Upper lobe of left lung (tissue), 6 donors: ENCODE results near the gene GUCY1A1. TPM values are rescaled to one million over a fixed set of nuclear protein-coding genes. Genes with fewer than 3 reads are reported as not detected.

Source experiments
- ATAC-seq, 2 donors: fragments of 200-7000 bp; cut with Tn5 transposase; one replicate each; pipeline ENCODE4 v1.9.1; 2022; ENCODE audit warnings: mild to moderate bottlenecking in 2 of 2, moderate library complexity in 2 of 2; ENCODE audit not compliant: low FRiP score in 2 of 2
- DNase-seq, 2 donors: peaks; one replicate each; pipeline ENCODE4 v3.0.0-alpha.2; 2019 to 2020
- H3K27ac ChIP-seq, 4 donors: fragments of 200-600 bp; sonication (generic); one replicate each; pipeline ENCODE4 v1.5.1; 2016 to 2019
- H3K27me3 ChIP-seq, 4 donors: fragments of 200-600 bp; sonication (generic); one replicate each; pipeline ENCODE4 v1.5.1; 2017 to 2019
- H3K36me3 ChIP-seq, 4 donors: fragments of 200-600 bp; sonication (generic); one replicate each; pipeline ENCODE4 v1.5.1; 2016 to 2019
- H3K4me1 ChIP-seq, 4 donors: fragments of 200-600 bp; sonication (generic); one replicate each; pipeline ENCODE4 v1.5.1; 2018 to 2019
- H3K4me3 ChIP-seq, 4 donors: fragments of 200-600 bp; sonication (generic); one replicate each; pipeline ENCODE4 v1.5.1; 2017 to 2019; ENCODE audit warnings: mild to moderate bottlenecking in 2 of 4, moderate library complexity in 1 of 4
- H3K9me3 ChIP-seq, 4 donors: fragments of 200-600 bp; sonication (generic); one replicate each; pipeline ENCODE4 v1.5.1; 2018 to 2019
- EP300 ChIP-seq, 4 donors: sonication (generic); formaldehyde crosslinking; IDR thresholded peaks; one replicate each; pipeline ENCODE4 v1.5.1; 2017; ENCODE audit warnings: antibody characterized with exemption in 4 of 4, control low read depth in 2 of 4
- POLR2A ChIP-seq, 4 donors: fragments of 450-650 bp; IDR thresholded peaks; one replicate each; pipeline ENCODE4 v1.5.1; 2016 to 2017; ENCODE audit warnings: antibody characterized with exemption in 4 of 4, mild to moderate bottlenecking in 2 of 4
- POLR2AphosphoS5 ChIP-seq, 2 donors: sonication (generic); formaldehyde crosslinking; IDR thresholded peaks; one replicate each; pipeline ENCODE4 v1.5.1; 2017; ENCODE audit warnings: antibody characterized with exemption in 2 of 2
- WGBS, 2 donors: methylation state at CpG; one replicate each; pipeline ENCODE4 v1.1.5; 2017 to 2018; 5-methylcytosine and 5-hydroxymethylcytosine counted together
- total RNA-seq, 6 donors: library from RNA; depleted of rRNA in 4 of 6; stranded (reverse); fragments of >200 nt in 4 of 6; gene quantifications; one replicate each; pipeline versions ENCODE4 v1.1.0 to v1.2.1, GENCODE V29; 2016 to 2021
- TF ChIP-seq, protein P1 (sequence below), 6 experiments: fragments of 450-650 bp in 4 of 6; fragments of 200-600 bp in 2 of 6; sonication (generic) in 2 of 6; IDR thresholded peaks; one replicate each; pipeline ENCODE4 v1.5.1; 2016 to 2019; ENCODE audit warnings: antibody characterized with exemption in 6 of 6
- donor health status: DM: no; HTN: no; CAD: no; lungs with moderate emphysema.
- donor health status: DM: no; HTN: yes; CAD: no; lungs with severe emphysema.

The GUCY1A1 gene
- total RNA-seq, 6 donors from 2014 or later: 19.0 to 67.1 (median 44.2) TPM

DNA sequence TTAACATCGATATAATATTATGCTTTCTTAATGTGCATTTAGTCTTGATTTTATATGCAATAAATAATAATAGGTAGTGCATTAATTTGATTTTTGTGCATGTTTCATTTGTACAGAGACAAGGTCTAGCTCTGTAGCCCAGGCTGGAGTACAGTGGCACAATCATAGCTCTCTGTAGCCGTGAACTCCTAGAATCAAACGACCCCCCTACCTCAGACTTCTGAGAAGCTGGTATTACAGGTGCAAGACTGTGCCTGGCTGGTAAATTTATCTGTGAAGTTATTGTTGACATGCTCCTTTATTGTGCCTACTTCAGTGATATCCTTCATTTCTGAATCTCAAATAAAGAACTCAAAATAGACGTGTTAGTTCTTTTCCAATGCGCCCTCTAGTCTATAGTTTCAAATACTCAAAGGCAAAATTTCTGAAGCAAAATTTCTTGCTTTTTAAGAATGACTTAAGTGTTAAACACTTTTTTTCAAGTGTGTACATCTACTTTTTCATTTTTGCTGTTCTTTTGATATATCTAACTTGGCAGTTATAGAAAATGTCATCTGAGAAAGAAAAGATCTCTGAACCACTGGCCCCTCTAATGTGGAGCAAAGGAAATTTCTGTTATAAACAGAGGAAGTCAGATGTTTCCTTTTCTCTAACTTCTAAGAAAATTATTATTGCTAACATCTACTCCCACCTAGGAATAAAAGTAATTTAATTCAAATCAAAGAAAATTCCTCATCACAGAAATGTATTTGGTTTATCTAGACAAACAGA lies 28.3 kb upstream of the GUCY1A1 start:
- DNase-seq: no peak
- 52 to 53% methylated on average over 5 of the region's 5 CpGs for WGBS, 2 donors
- ATAC-seq: no peak
- Histone ChIP-seq H3K4me3 (no peak overlapping the region), H3K27ac (no peak overlapping the region), H3K9me3 (no peaks in the 10 kb centered on the region), H3K27me3 (no peaks in the 10 kb centered on the region), H3K36me3 (no peaks in the 10 kb centered on the region), H3K4me1 (peaks cover 12 to 22% (median 18%) of the 10 kb centered on the region in 4 donors)
- TF ChIP-seq EP300 (IDR thresholded peaks at IDR 0.05) (no peak), POLR2AphosphoS5 (IDR thresholded peaks at IDR 0.05) (no peak), POLR2A (IDR thresholded peaks at IDR 0.05) (no peak)
- TF ChIP-seq, protein P1, sequence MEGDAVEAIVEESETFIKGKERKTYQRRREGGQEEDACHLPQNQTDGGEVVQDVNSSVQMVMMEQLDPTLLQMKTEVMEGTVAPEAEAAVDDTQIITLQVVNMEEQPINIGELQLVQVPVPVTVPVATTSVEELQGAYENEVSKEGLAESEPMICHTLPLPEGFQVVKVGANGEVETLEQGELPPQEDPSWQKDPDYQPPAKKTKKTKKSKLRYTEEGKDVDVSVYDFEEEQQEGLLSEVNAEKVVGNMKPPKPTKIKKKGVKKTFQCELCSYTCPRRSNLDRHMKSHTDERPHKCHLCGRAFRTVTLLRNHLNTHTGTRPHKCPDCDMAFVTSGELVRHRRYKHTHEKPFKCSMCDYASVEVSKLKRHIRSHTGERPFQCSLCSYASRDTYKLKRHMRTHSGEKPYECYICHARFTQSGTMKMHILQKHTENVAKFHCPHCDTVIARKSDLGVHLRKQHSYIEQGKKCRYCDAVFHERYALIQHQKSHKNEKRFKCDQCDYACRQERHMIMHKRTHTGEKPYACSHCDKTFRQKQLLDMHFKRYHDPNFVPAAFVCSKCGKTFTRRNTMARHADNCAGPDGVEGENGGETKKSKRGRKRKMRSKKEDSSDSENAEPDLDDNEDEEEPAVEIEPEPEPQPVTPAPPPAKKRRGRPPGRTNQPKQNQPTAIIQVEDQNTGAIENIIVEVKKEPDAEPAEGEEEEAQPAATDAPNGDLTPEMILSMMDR (IDR thresholded peaks at IDR 0.05): no peak

GRCh38 chr4:155639704-155640523 lies 26.7 kb upstream of the GUCY1A1 start:
- no peaks in the 10 kb centered on the region for H3K27me3 ChIP-seq
- WGBS, 2 donors: 48 to 50% methylated on average over 3 of the region's 3 CpGs
- H3K4me3 ChIP-seq: no peak overlapping the region
- H3K27ac ChIP-seq: no peak overlapping the region
- TF ChIP-seq POLR2AphosphoS5 (IDR thresholded peaks at IDR 0.05) (no peak), POLR2A (IDR thresholded peaks at IDR 0.05) (no peak), EP300 (IDR thresholded peaks at IDR 0.05) (no peak)
- TF ChIP-seq, protein P1 (IDR thresholded peaks at IDR 0.05): no peak
- no peaks in the 10 kb centered on the region for H3K36me3 ChIP-seq
- peak in 1 of 2 donors; percentile 56 for ATAC-seq
- H3K9me3 ChIP-seq: no peaks in the 10 kb centered on the region
- peaks cover 12 to 22% (median 18%) of the 10 kb centered on the region in 4 donors for H3K4me1 ChIP-seq
- no peak for DNase-seq

- TF ChIP-seq, protein P1 (IDR thresholded peaks at IDR 0.05): no peak
- no peak for TF ChIP-seq POLR2A (IDR thresholded peaks at IDR 0.05)
- no peak for TF ChIP-seq POLR2AphosphoS5 (IDR thresholded peaks at IDR 0.05)
- no peak for TF ChIP-seq EP300 (IDR thresholded peaks at IDR 0.05)
- H3K27me3 ChIP-seq: no peaks in the 10 kb centered on the region
- no peak overlapping the region for H3K27ac ChIP-seq
- peaks cover 12 to 22% (median 18%) of the 10 kb centered on the region in 4 donors for H3K4me1 ChIP-seq
- no peaks in the 10 kb centered on the region for H3K36me3 ChIP-seq
- DNase-seq (no peak), ATAC-seq (no peak)
- 65 to 67% methylated on average over 2 of the region's 2 CpGs for WGBS, 2 donors
- H3K9me3 ChIP-seq: no peaks in the 10 kb centered on the region
- H3K4me3 ChIP-seq: no peak overlapping the region
These were observed 25.9 kb upstream of the GUCY1A1 start for GRCh38 chr4:155640751-155641150.

GRCh38 chr4:155643087-155643486 lies 23.6 kb upstream of the GUCY1A1 start:
- DNase-seq (no peak), ATAC-seq (no peak)
- H3K27me3 ChIP-seq: no peaks in the 10 kb centered on the region
- no peaks in the 10 kb centered on the region for H3K36me3 ChIP-seq
- 79% methylated on average over 1 of the region's 1 CpG for WGBS, 2 donors
- peaks cover 12 to 21% (median 18%) of the 10 kb centered on the region in 4 donors for H3K4me1 ChIP-seq
- no peak overlapping the region for H3K4me3 ChIP-seq
- TF ChIP-seq POLR2A (IDR thresholded peaks at IDR 0.05) (no peak), POLR2AphosphoS5 (IDR thresholded peaks at IDR 0.05) (no peak), EP300 (IDR thresholded peaks at IDR 0.05) (no peak)
- TF ChIP-seq, protein P1 (IDR thresholded peaks at IDR 0.05): no peak
- H3K27ac ChIP-seq: no peak overlapping the region
- no peaks in the 10 kb centered on the region for H3K9me3 ChIP-seq
